Effector memory CD4-positive, alpha-beta T cell (primary cell): ENCODE data around the gene MAPKAP1.

Experiments used
- DNase-seq, 3 donors: peaks; one replicate each; pipeline ENCODE4 v3.0.0-alpha.2; 2020
- H3K27ac ChIP-seq: 2 replicates; pipeline ENCODE4 v1.7.0; 2013; ENCODE audit warnings: mild to moderate bottlenecking, low read length, moderate library complexity; ENCODE audit not compliant: insufficient read depth, poor library complexity, severe bottlenecking
- H3K27me3 ChIP-seq: replicated peaks from 2 replicates; pipeline ENCODE4 v1.7.0; 2013; ENCODE audit warnings: mild to moderate bottlenecking, low read length; ENCODE audit not compliant: insufficient read depth, control insufficient read depth, poor library complexity, severe bottlenecking
- H3K36me3 ChIP-seq: 2 replicates; pipeline ENCODE4 v1.7.0; 2013; ENCODE audit warnings: mild to moderate bottlenecking, low read length, moderate library complexity; ENCODE audit not compliant: control insufficient read depth, insufficient read depth
- H3K4me1 ChIP-seq: 2 replicates; pipeline ENCODE4 v1.7.0; 2013; ENCODE audit warnings: low read length, mild to moderate bottlenecking; ENCODE audit not compliant: control insufficient read depth, insufficient read depth, poor library complexity, severe bottlenecking
- H3K4me3 ChIP-seq: 2 replicates; pipeline ENCODE4 v1.7.0; 2013; ENCODE audit warnings: low read length, low read depth, mild to moderate bottlenecking; ENCODE audit not compliant: insufficient read depth, poor library complexity, severe bottlenecking
- H3K9me3 ChIP-seq: 2 replicates; pipeline ENCODE4 v1.7.0; 2013; ENCODE audit warnings: mild to moderate bottlenecking, low read length, moderate library complexity; ENCODE audit not compliant: control insufficient read depth

MAPKAP1 gene

GRCh38 chr9:125432715-125433385 lies 274.2 kb downstream of the MAPKAP1 start:
- Histone ChIP-seq H3K36me3 (no peaks in the 10 kb centered on the region), H3K4me1 (no peaks in the 10 kb centered on the region), H3K27ac (no peak overlapping the region), H3K9me3 (no peaks in the 10 kb centered on the region), H3K4me3 (no peak overlapping the region), H3K27me3 (no peaks in the 10 kb centered on the region)
- DNase-seq: no peak

- Histone ChIP-seq H3K4me3 (no peak overlapping the region), H3K4me1 (no peaks in the 10 kb centered on the region), H3K27ac (no peak overlapping the region), H3K36me3 (no peaks in the 10 kb centered on the region), H3K27me3 (no peaks in the 10 kb centered on the region), H3K9me3 (no peaks in the 10 kb centered on the region)
- DNase-seq: no peak
Observed at GRCh38 chr9:125431741-125432271, 275.2 kb downstream of the MAPKAP1 start.

GRCh38 chr9:125431012-125431305 lies 276.0 kb downstream of the MAPKAP1 start:
- DNase-seq: no peak
- Histone ChIP-seq H3K4me1 (no peaks in the 10 kb centered on the region), H3K27me3 (no peaks in the 10 kb centered on the region), H3K4me3 (no peak overlapping the region), H3K27ac (no peak overlapping the region), H3K9me3 (no peaks in the 10 kb centered on the region), H3K36me3 (no peaks in the 10 kb centered on the region)

GRCh38 chr9:125430161-125431011 lies 276.6 kb downstream of the MAPKAP1 start:
- Histone ChIP-seq H3K27ac (no peak overlapping the region), H3K27me3 (no peaks in the 10 kb centered on the region), H3K4me1 (no peaks in the 10 kb centered on the region), H3K36me3 (no peaks in the 10 kb centered on the region), H3K9me3 (no peaks in the 10 kb centered on the region), H3K4me3 (no peak overlapping the region)
- no peak for DNase-seq

- no peak for DNase-seq
- Histone ChIP-seq H3K4me1 (no peaks in the 10 kb centered on the region), H3K4me3 (no peak overlapping the region), H3K9me3 (no peaks in the 10 kb centered on the region), H3K36me3 (no peaks in the 10 kb centered on the region), H3K27me3 (no peaks in the 10 kb centered on the region), H3K27ac (no peak overlapping the region)
Observed at GRCh38 chr9:125429476-125430160, 277.4 kb downstream of the MAPKAP1 start.

- DNase-seq: no peak
- no peak overlapping the region for H3K27ac ChIP-seq
- no peaks in the 10 kb centered on the region for H3K4me1 ChIP-seq
- H3K27me3 ChIP-seq: no peaks in the 10 kb centered on the region
- no peaks in the 10 kb centered on the region for H3K9me3 ChIP-seq
- H3K4me3 ChIP-seq: no peak overlapping the region
- H3K36me3 ChIP-seq: no peaks in the 10 kb centered on the region
Observed at GRCh38 chr9:125428902-125429467, 278.0 kb downstream of the MAPKAP1 start.

- H3K4me3 ChIP-seq: no peak overlapping the region
- no peaks in the 10 kb centered on the region for H3K4me1 ChIP-seq
- H3K27me3 ChIP-seq: no peaks in the 10 kb centered on the region
- no peak for DNase-seq
- no peaks in the 10 kb centered on the region for H3K9me3 ChIP-seq
- no peaks in the 10 kb centered on the region for H3K36me3 ChIP-seq
- no peak overlapping the region for H3K27ac ChIP-seq
Observed at GRCh38 chr9:125428060-125428901, 278.7 kb downstream of the MAPKAP1 start.

- no peaks in the 10 kb centered on the region for H3K4me1 ChIP-seq
- no peak for DNase-seq
- H3K27me3 ChIP-seq: no peaks in the 10 kb centered on the region
- H3K9me3 ChIP-seq: no peaks in the 10 kb centered on the region
- no peak overlapping the region for H3K4me3 ChIP-seq
- no peak overlapping the region for H3K27ac ChIP-seq
- H3K36me3 ChIP-seq: no peaks in the 10 kb centered on the region
Observed at GRCh38 chr9:125427556-125427955, 279.5 kb downstream of the MAPKAP1 start.

GRCh38 chr9:125426926-125427325 lies 280.1 kb downstream of the MAPKAP1 start:
- H3K4me1 ChIP-seq: no peaks in the 10 kb centered on the region
- no peaks in the 10 kb centered on the region for H3K9me3 ChIP-seq
- no peaks in the 10 kb centered on the region for H3K27me3 ChIP-seq
- H3K27ac ChIP-seq: no peak overlapping the region
- DNase-seq: no peak
- H3K36me3 ChIP-seq: no peaks in the 10 kb centered on the region
- H3K4me3 ChIP-seq: no peak overlapping the region
